Measurements from ENCODE around the gene IDH1. TPM values are rescaled to one million over a fixed set of nuclear protein-coding genes. Genes with fewer than 3 reads are reported as not detected.

IDH1 gene
- total and polyA plus RNA-seq, 2 donors (not counting 1 experiment from before 2014, with no cell fraction given): 13.9 to 41.4 TPM

GRCh38 chr2:208265801-208266552, 11.1 kb upstream of the IDH1 start, which contains the start of gene PIKFYVE:
PIKFYVE (plus strand) TSS chr2:208266255; CDS start chr2:208271520, 5,265 bp downstream.
- peak within 1 kb of the TSS; percentile 85 to 89 for H3K27ac ChIP-seq (ENCODE audit: low read length in 2 of 2)
- ChIA-PET POLR2A (interaction anchor here (0.7 to 3.4 kb wide), 6 partner anchors 12 to 736 kb away, joined by 3 to 31 read pairs (median 7); partner anchors contain the start of genes CREB1, IDH1 and METTL21A), CTCF (interaction anchor here (0.8 to 2.4 kb wide), 6 partner anchors 9 to 736 kb away, joined by 3 to 63 read pairs (median 4); partner anchors contain the start of genes CREB1 and IDH1)
- no peaks in the 10 kb centered on the region for H3K27me3 ChIP-seq (replicated peaks in 1 of 4; ENCODE audit: control extremely low read depth in 1 of 4, control insufficient read depth in 3 of 4, insufficient read depth in 4 of 4, low read length in 3 of 4)
- peak within 1 kb of the TSS; percentile 90 for H3K9ac ChIP-seq (ENCODE audit: low read length)
- H3K4me1 ChIP-seq (ENCODE audit: control insufficient read depth in 2 of 2, insufficient read depth in 2 of 2, low read length in 2 of 2): peaks cover 34 to 42% of the 10 kb centered on the region in 2 donors
- Mint-ChIP-seq H3K9me3 (ENCODE audit: insufficient read depth) (no peaks in the 10 kb centered on the region), H3K27me3 (no peaks in the 10 kb centered on the region), H3K4me3 (peak within 1 kb of the TSS; percentile 95), H3K27ac (peak within 1 kb of the TSS; percentile 99), H3K4me1 (peaks cover 44% of the 10 kb centered on the region)
- no peak for TF ChIP-seq EZH2 (IDR thresholded peaks at IDR 0.05; ENCODE audit: borderline replicate concordance, insufficient read depth, low read depth, low read length, poor library complexity, severe bottlenecking)
- TF ChIP-seq CTCF (IDR thresholded peaks at IDR 0.05): no peak
- peak within 1 kb of the TSS; percentile 89 for H2AFZ ChIP-seq (ENCODE audit: insufficient read depth, low read depth, low read length, poor library complexity, severe bottlenecking)
- intact Hi-C loops (cut with micrococcal nuclease): loop anchor here (1.0 to 10.0 kb wide), 11 partner anchors 11 to 1905 kb away; partner anchors contain the start of genes CCNYL1, CREB1, FASTKD2 and IDH1
- H3K9me3 ChIP-seq (ENCODE audit: control extremely low read depth in 1 of 3, control insufficient read depth in 2 of 3, insufficient read depth in 1 of 3, low read length in 2 of 3): no peaks in the 10 kb centered on the region
- peak within 1 kb of the TSS; percentile 61 to 98 (median 76) for H3K4me3 ChIP-seq (ENCODE audit: control extremely low read depth in 1 of 5, extremely low read depth in 1 of 5, insufficient read depth in 1 of 5, low read depth in 2 of 5, low read length in 4 of 5)
- DNase-seq: peak; percentile 96
- no peaks in the 10 kb centered on the region for H3K36me3 ChIP-seq (replicated peaks in 1 of 2; ENCODE audit: control extremely low read depth in 1 of 2, control insufficient read depth in 1 of 2, extremely low read depth in 1 of 2, insufficient read depth in 2 of 2, low read length in 1 of 2)
- peak within 1 kb of the TSS; percentile 87 for H3K4me2 ChIP-seq (replicated peaks; ENCODE audit: low read depth, low read length, poor library complexity, severe bottlenecking)
- peak; percentile 87 for ATAC-seq (ENCODE audit: low read depth)
- peaks cover 23% of the 10 kb centered on the region for H4K20me1 ChIP-seq (ENCODE audit: control insufficient read depth, insufficient read depth, low read length, poor library complexity, severe bottlenecking)
- under 1% methylated on average over 46 of the region's 50 CpGs for WGBS (ENCODE audit: insufficient coverage)
- H3K79me2 ChIP-seq (ENCODE audit: control insufficient read depth, insufficient read depth, low read length): peaks cover 47% of the 10 kb centered on the region

All from B cell (primary cell).